Pancreas (tissue), 10 donors: ENCODE measurements around the gene CAPN14. TPM values are rescaled to one million over a fixed set of nuclear protein-coding genes. Genes with fewer than 3 reads are reported as not detected.
A peak's percentile ranks its signal among the peaks of the same experiment; 100 is the strongest.

Experiments
- ATAC-seq, 4 donors: fragments of 200-7000 bp; cut with Tn5 transposase; one replicate each; pipeline versions ENCODE4 v1.8.0 to v1.9.1; 2020; ENCODE audit warnings: mild to moderate bottlenecking in 4 of 4, moderate library complexity in 4 of 4
- DNase-seq, 6 donors: peaks; one replicate each; pipeline ENCODE4 v3.0.0-alpha.2; 2020
- FAIRE-seq: peaks from 2 replicates; lab custom pipeline; 2012; peaks lifted over from hg19 to GRCh38; lab: Jason Lieb, UNC
- H3K27ac ChIP-seq, 4 donors: fragments of 200-600 bp; sonication (generic); 1 replicate in 3 of 4; 2 replicates in 1 of 4; pipeline versions ENCODE4 v1.5.0 to v1.8.0; 2020
- H3K27me3 ChIP-seq, 4 donors: fragments of 200-600 bp; one replicate each; pipeline ENCODE4 v1.8.0; 2021
- H3K36me3 ChIP-seq, 3 donors: fragments of 200-600 bp; sonication (generic) in 1 of 3; one replicate each; pipeline versions ENCODE4 v1.5.0 to v1.8.0; 2020 to 2021
- H3K4me1 ChIP-seq, 3 donors: fragments of 200-600 bp; one replicate each; pipeline ENCODE4 v1.8.0; 2021
- H3K4me3 ChIP-seq, 4 donors: fragments of 200-600 bp; sonication (generic) in 2 of 4; one replicate each; pipeline versions ENCODE4 v1.5.0 to v1.8.0; 2020 to 2021
- H3K9me3 ChIP-seq, 4 donors: fragments of 200-600 bp; one replicate each; pipeline ENCODE4 v1.8.0; 2021
- CTCF ChIP-seq, 4 donors: fragments of 200-600 bp; sonication (generic) in 3 of 4; IDR thresholded peaks; one replicate each; pipeline versions ENCODE4 v1.5.0 to v1.8.0; 2021; ENCODE audit warnings: antibody characterized with exemption in 4 of 4
- WGBS, 2 donors: extraction: QIAGEN DNeasy Blood & Tissue Kit; methylation state at CpG; one replicate each; pipeline ENCODE4 v1.1.7; 2013; 5-methylcytosine and 5-hydroxymethylcytosine counted together
- intact Hi-C, 3 donors: fragments of 100-400 bp; cut with DNase I; formaldehyde crosslinking; loops; one replicate each; pipeline versions ENCODE4 v1.11.1 to v1.14.2; 2022
- polyA plus RNA-seq, 2 donors: library from polyadenylated mRNA; stranded (reverse); fragments of 200-250 nt; gene quantifications; one replicate each; pipeline ENCODE4 v1.2.3, GENCODE V29; 2013
- total RNA-seq, 6 donors: library from RNA; stranded (reverse); fragmentation: NEBNext Ultra II Directional in 4 of 6; extraction: Animal tissue kit (Norgen Biotek cat#: 25700) in 4 of 6; gene quantifications; one replicate each; pipeline versions ENCODE4 v1.2.1 to v1.2.4, GENCODE V29; 2021 to 2023
- donor health status: healthy with polysubstance abuse.
- donor health status: DM: no; HTN: no; CAD: no; lungs with moderate emphysema.
- donor health status: DM: no; HTN: no; CAD: no.
- donor health status: control.
- donor health status: control.
- donor health status: Bipolar disorder and iron deficiency.
- donor health status: DM: yes; HTN: yes; CAD: no.
- donor health status: DM: no; HTN: no; CAD: no.
- donor health status: DM: no; HTN: no; CAD: no.
- donor health status: DM: yes; HTN: yes; CAD: no.

CAPN14 gene
- total and polyA plus RNA-seq, 8 donors = 0.06 to 0.08 (median 0.07) TPM; not detected in 5

- FAIRE-seq (no peak), DNase-seq (no peak), ATAC-seq (no peak)
- WGBS, 2 donors = 61 to 69% methylated on average over 3 of the region's 3 CpGs
- Histone ChIP-seq H3K4me3 (no peak overlapping the region), H3K4me1 (no peaks in the 10 kb centered on the region), H3K27me3 (no peaks in the 10 kb centered on the region), H3K9me3 (no peaks in the 10 kb centered on the region), H3K36me3 (no peaks in the 10 kb centered on the region), H3K27ac (no peak overlapping the region)
- TF ChIP-seq CTCF (IDR thresholded peaks at IDR 0.05) = no peak
- intact Hi-C loops = no loop called here
Observed at GRCh38 chr2:31205613-31206012, 11.7 kb downstream of the CAPN14 start.

- ATAC-seq = no peak
- no peaks in the 10 kb centered on the region for H3K9me3 ChIP-seq
- DNase-seq = peak in 1 of 6 donors; percentile 20
- TF ChIP-seq CTCF (IDR thresholded peaks at IDR 0.05) = no peak
- 81 to 89% methylated on average over 9 of the region's 9 CpGs for WGBS, 2 donors
- no peaks in the 10 kb centered on the region for H3K27me3 ChIP-seq
- no peaks in the 10 kb centered on the region for H3K36me3 ChIP-seq
- H3K4me1 ChIP-seq = no peaks in the 10 kb centered on the region
- no peak overlapping the region for H3K27ac ChIP-seq
- no peak overlapping the region for H3K4me3 ChIP-seq
- intact Hi-C loops = no loop called here
- FAIRE-seq = no peak
Observed at GRCh38 chr2:31205186-31205585, 12.1 kb downstream of the CAPN14 start.

- DNase-seq (no peak), ATAC-seq (no peak), FAIRE-seq (no peak)
- Histone ChIP-seq H3K9me3 (no peaks in the 10 kb centered on the region), H3K27ac (no peak overlapping the region), H3K4me3 (no peak overlapping the region), H3K4me1 (no peaks in the 10 kb centered on the region), H3K36me3 (no peaks in the 10 kb centered on the region), H3K27me3 (no peaks in the 10 kb centered on the region)
- intact Hi-C loops = no loop called here
- 73 to 75% methylated on average over 6 of the region's 6 CpGs for WGBS, 2 donors
- no peak for TF ChIP-seq CTCF (IDR thresholded peaks at IDR 0.05)
Observed at GRCh38 chr2:31204783-31205182, 12.5 kb downstream of the CAPN14 start.

- no peak overlapping the region for H3K4me3 ChIP-seq
- DNase-seq (no peak), ATAC-seq (no peak), FAIRE-seq (no peak)
- intact Hi-C loops = no loop called here
- no peaks in the 10 kb centered on the region for H3K4me1 ChIP-seq
- TF ChIP-seq CTCF (IDR thresholded peaks at IDR 0.05) = no peak
- H3K9me3 ChIP-seq = no peaks in the 10 kb centered on the region
- H3K27me3 ChIP-seq = no peaks in the 10 kb centered on the region
- no peak overlapping the region for H3K27ac ChIP-seq
- H3K36me3 ChIP-seq = no peaks in the 10 kb centered on the region
Observed at GRCh38 chr2:31203916-31204315, 13.4 kb downstream of the CAPN14 start.

GRCh38 chr2:31202833-31203232 is 14.5 kb downstream of the CAPN14 start:
- Histone ChIP-seq H3K27ac (no peak overlapping the region), H3K9me3 (no peaks in the 10 kb centered on the region), H3K27me3 (no peaks in the 10 kb centered on the region), H3K36me3 (no peaks in the 10 kb centered on the region), H3K4me3 (no peak overlapping the region), H3K4me1 (no peaks in the 10 kb centered on the region)
- FAIRE-seq (no peak), DNase-seq (no peak), ATAC-seq (no peak)
- WGBS, 2 donors = 59% methylated on average over 5 of the region's 5 CpGs
- intact Hi-C loops = no loop called here
- no peak for TF ChIP-seq CTCF (IDR thresholded peaks at IDR 0.05)
